ENCODE data around the gene GPR62.
"Not testable (repeated sequence)": the region's sequence is repeated elsewhere in the genome, so short reads cannot be mapped to it uniquely, and the experiment has no call there.

The GPR62 gene

GRCh38 chr3:51970606-51971300, 15.6 kb downstream of the GPR62 start:
- DNase-seq (ENCODE audit: low read depth in 3 of 3) = no peak

- DNase-seq (ENCODE audit: low read depth in 3 of 3) = no peak
Measured at GRCh38 chr3:51971350-51971749, 16.2 kb downstream of the GPR62 start.

GRCh38 chr3:51974277-51974962, 19.2 kb downstream of the GPR62 start:
- DNase-seq (ENCODE audit: low read depth in 3 of 3) = no peak

- peak; percentile 39 to 59 (median 46) for DNase-seq (ENCODE audit: low read depth in 3 of 3)
Measured at GRCh38 chr3:51974963-51975851, 20.0 kb downstream of the GPR62 start, which contains the start of gene ABHD14A. TSS of gene ABHD14A (plus strand) at chr3:51975064. CDS start at chr3:51975136, 72 bp downstream.

GRCh38 chr3:51975852-51976549, 20.8 kb downstream of the GPR62 start:
- DNase-seq (ENCODE audit: low read depth in 3 of 3) = no peak

GRCh38 chr3:51977446-51978142, 22.4 kb downstream of the GPR62 start:
- no peak for DNase-seq (ENCODE audit: low read depth in 3 of 3)

- DNase-seq (ENCODE audit: low read depth in 3 of 3) = no peak
Measured at GRCh38 chr3:51978143-51978502, 22.9 kb downstream of the GPR62 start.

- DNase-seq (ENCODE audit: low read depth in 3 of 3) = no peak
Measured at GRCh38 chr3:51980253-51980652, 25.1 kb downstream of the GPR62 start.

- DNase-seq (ENCODE audit: low read depth in 3 of 3) = no peak
Measured at GRCh38 chr3:51982352-51982837, 27.2 kb downstream of the GPR62 start.

- peak; percentile 44 to 75 (median 69) for DNase-seq (ENCODE audit: low read depth in 3 of 3)
Measured at GRCh38 chr3:51982838-51983577, 27.8 kb downstream of the GPR62 start, which contains the start of gene ACY1. TSS of gene ACY1 (plus strand) at chr3:51983535. CDS start at chr3:51984065, 530 bp downstream.

- DNase-seq (ENCODE audit: low read depth in 3 of 3) = no peak
Measured at GRCh38 chr3:51983578-51984268, 28.5 kb downstream of the GPR62 start.

- DNase-seq (ENCODE audit: low read depth in 3 of 3) = no peak
Measured at GRCh38 chr3:51984269-51984647, 29.1 kb downstream of the GPR62 start.

- no peak for DNase-seq (ENCODE audit: low read depth in 3 of 3)
Measured at GRCh38 chr3:51985063-51985462, 29.9 kb downstream of the GPR62 start.

GRCh38 chr3:51986010-51986947, 31.1 kb downstream of the GPR62 start:
- DNase-seq (ENCODE audit: low read depth in 3 of 3) = no peak

- DNase-seq (ENCODE audit: low read depth in 3 of 3) = no peak
Measured at GRCh38 chr3:51987568-51987967, 32.4 kb downstream of the GPR62 start.

- DNase-seq (ENCODE audit: low read depth in 3 of 3) = no peak
Measured at GRCh38 chr3:51988286-51989146, 33.3 kb downstream of the GPR62 start.

GRCh38 chr3:51990501-51990971, 35.4 kb downstream of the GPR62 start:
- DNase-seq (ENCODE audit: low read depth in 3 of 3) = not testable (repeated sequence)
